Activated B cell treated with CpG ODN at 0.5 μM for 24 hours (primary cell): Measurements from ENCODE around the gene TTC34. TPM values are rescaled to one million over a fixed set of nuclear protein-coding genes. Genes with fewer than 3 reads are reported as not detected.

Experiments used
- ATAC-seq: fragments of 200-7000 bp; cut with Tn5 transposase; one replicate; pipeline ENCODE4 v1.10.0; 2021; ENCODE audit warnings: low read depth, mild to moderate bottlenecking, moderate library complexity
- CTCF ChIA-PET: fragments of 350-600 bp; sonication (Branson Sonifier 250); formaldehyde crosslinking; loops from one replicate; lab custom pipeline; 2021; ENCODE audit warnings: antibody characterized with exemption; lab: Charles Lee
- POLR2A ChIA-PET: fragments of 350-600 bp; sonication (Branson Sonifier 250); formaldehyde crosslinking; loops from one replicate; lab custom pipeline; 2021; ENCODE audit warnings: antibody characterized with exemption; lab: Charles Lee
- DNase-seq: peaks from one replicate; pipeline ENCODE4 v3.0.0; 2022
- H3K27ac Mint-ChIP-seq: one replicate; pipeline ENCODE4 v1.8.0; 2020; ENCODE audit warnings: mixed read lengths
- H3K27me3 Mint-ChIP-seq: one replicate; pipeline ENCODE4 v1.8.0; 2021; ENCODE audit warnings: mixed read lengths
- H3K36me3 Mint-ChIP-seq: one replicate; pipeline ENCODE4 v1.8.0; 2021; ENCODE audit warnings: low read depth, mixed read lengths
- H3K4me1 Mint-ChIP-seq: one replicate; pipeline ENCODE4 v1.8.0; 2021; ENCODE audit warnings: mixed read lengths
- H3K4me3 Mint-ChIP-seq: one replicate; pipeline ENCODE4 v1.8.0; 2020; ENCODE audit warnings: mild to moderate bottlenecking, mixed read lengths
- H3K9me3 Mint-ChIP-seq: one replicate; pipeline ENCODE4 v1.8.0; 2020; ENCODE audit warnings: mixed read lengths
- CTCF ChIP-seq: fragments of 200-600 bp; IDR thresholded peaks from one replicate; pipeline ENCODE4 v1.8.0; 2022; ENCODE audit warnings: antibody characterized with exemption, mild to moderate bottlenecking
- intact Hi-C: fragments of 100-400 bp; cut with micrococcal nuclease; formaldehyde crosslinking; loops from one replicate; pipeline ENCODE4 v1.15.1; 2024
- total RNA-seq: library from RNA; stranded (reverse); gene quantifications from 2 replicates; pipeline ENCODE4 v1.2.3, GENCODE V29; 2022

Gene TTC34
- total RNA-seq, 1 donor from 2014 or later = 4.5 TPM

- peaks cover 3% of the 10 kb centered on the region for H3K9me3 Mint-ChIP-seq
- no peaks in the 10 kb centered on the region for H3K4me1 Mint-ChIP-seq
- H3K4me3 Mint-ChIP-seq = no peak overlapping the region
- DNase-seq = peak; percentile 5
- H3K36me3 Mint-ChIP-seq = no peaks in the 10 kb centered on the region
- peaks cover 9% of the 10 kb centered on the region for H3K27me3 Mint-ChIP-seq
- ATAC-seq = no peak
- intact Hi-C loops = no loop called here
- CTCF ChIA-PET = no interaction called here
- TF ChIP-seq CTCF = no peak
- POLR2A ChIA-PET = interaction anchor here (0.9 kb wide), 1 partner anchor 9 kb away, joined by 3 read pairs; no protein-coding TSS in a partner anchor
- no peak overlapping the region for H3K27ac Mint-ChIP-seq
Measured at GRCh38 chr1:2594641-2595131, 206.8 kb downstream of the TTC34 start.

GRCh38 chr1:2594001-2594640 lies 207.4 kb downstream of the TTC34 start:
- no peak for TF ChIP-seq CTCF
- POLR2A ChIA-PET = interaction anchor here (0.9 kb wide), 1 partner anchor 9 kb away, joined by 3 read pairs; no protein-coding TSS in a partner anchor
- Mint-ChIP-seq H3K9me3 (peaks cover 3% of the 10 kb centered on the region), H3K4me1 (no peaks in the 10 kb centered on the region), H3K4me3 (no peak overlapping the region), H3K27me3 (peaks cover 9% of the 10 kb centered on the region), H3K27ac (no peak overlapping the region), H3K36me3 (no peaks in the 10 kb centered on the region)
- CTCF ChIA-PET = no interaction called here
- DNase-seq (peak; percentile 9), ATAC-seq (no peak)
- intact Hi-C loops = no loop called here

- ATAC-seq = no peak
- Mint-ChIP-seq H3K9me3 (no peaks in the 10 kb centered on the region), H3K36me3 (no peaks in the 10 kb centered on the region), H3K4me3 (no peak overlapping the region), H3K4me1 (no peaks in the 10 kb centered on the region), H3K27ac (no peak overlapping the region), H3K27me3 (peaks cover 7% of the 10 kb centered on the region)
- POLR2A ChIA-PET = no interaction called here
- CTCF ChIA-PET = no interaction called here
- intact Hi-C loops = no loop called here
- peak; percentile 9 for DNase-seq
- TF ChIP-seq CTCF = no peak
Measured at GRCh38 chr1:2593251-2593878, 208.1 kb downstream of the TTC34 start.

GRCh38 chr1:2592672-2593071 lies 208.8 kb downstream of the TTC34 start:
- ATAC-seq (no peak), DNase-seq (peak; percentile 8)
- H3K4me3 Mint-ChIP-seq = no peak overlapping the region
- H3K27me3 Mint-ChIP-seq = peaks cover 3% of the 10 kb centered on the region
- intact Hi-C loops = no loop called here
- H3K9me3 Mint-ChIP-seq = no peaks in the 10 kb centered on the region
- CTCF ChIA-PET = no interaction called here
- no peaks in the 10 kb centered on the region for H3K36me3 Mint-ChIP-seq
- no peak overlapping the region for H3K27ac Mint-ChIP-seq
- POLR2A ChIA-PET = no interaction called here
- H3K4me1 Mint-ChIP-seq = peaks cover 2% of the 10 kb centered on the region
- TF ChIP-seq CTCF = no peak

- Mint-ChIP-seq H3K4me3 (no peak overlapping the region), H3K9me3 (no peaks in the 10 kb centered on the region), H3K36me3 (no peaks in the 10 kb centered on the region), H3K4me1 (peaks cover 7% of the 10 kb centered on the region), H3K27me3 (no peaks in the 10 kb centered on the region), H3K27ac (no peak overlapping the region)
- ATAC-seq (no peak), DNase-seq (no peak)
- CTCF ChIA-PET = no interaction called here
- POLR2A ChIA-PET = no interaction called here
- intact Hi-C loops = no loop called here
- TF ChIP-seq CTCF = no peak
Measured at GRCh38 chr1:2591581-2592261, 209.8 kb downstream of the TTC34 start.
